ENCODE results near the gene CACNA2D1.

CACNA2D1 gene

GRCh38 chr7:82360591-82361368 lies 82.8 kb downstream of the CACNA2D1 start:
- ChIA-PET POLR2A (ENCODE audit: low non-redundant PET) (no interaction called here), CTCF (interaction anchor here (0.6 kb wide), 1 partner anchor 199 kb away, joined by 5 read pairs; no protein-coding TSS in a partner anchor)
- no peak for DNase-seq (ENCODE audit: low spot score)
- no peak overlapping the region for H3K27ac ChIP-seq
- TF ChIP-seq CTCF (conservative IDR thresholded peaks at IDR 0.05; ENCODE audit: low read depth): no peak

GRCh38 chr7:82359426-82359825 lies 84.2 kb downstream of the CACNA2D1 start:
- DNase-seq (ENCODE audit: low spot score): no peak
- no peak for TF ChIP-seq CTCF (conservative IDR thresholded peaks at IDR 0.05; ENCODE audit: low read depth)
- H3K27ac ChIP-seq: no peak overlapping the region
- ChIA-PET POLR2A (ENCODE audit: low non-redundant PET) (no interaction called here), CTCF (no interaction called here)

GRCh38 chr7:82358923-82359322 lies 84.7 kb downstream of the CACNA2D1 start:
- ChIA-PET CTCF (interaction anchor here (0.6 to 0.7 kb wide), 2 partner anchors 281 to 361 kb away, joined by 3 read pairs; no protein-coding TSS in a partner anchor), POLR2A (ENCODE audit: low non-redundant PET) (no interaction called here)
- no peak for TF ChIP-seq CTCF (conservative IDR thresholded peaks at IDR 0.05; ENCODE audit: low read depth)
- H3K27ac ChIP-seq: no peak overlapping the region
- no peak for DNase-seq (ENCODE audit: low spot score)

GRCh38 chr7:82358009-82358578 lies 85.5 kb downstream of the CACNA2D1 start:
- ChIA-PET POLR2A (ENCODE audit: low non-redundant PET) (no interaction called here), CTCF (interaction anchor here (0.7 kb wide), 3 partner anchors 280 to 668 kb away, joined by 3 to 6 read pairs (median 3); no protein-coding TSS in a partner anchor)
- no peak for TF ChIP-seq CTCF (conservative IDR thresholded peaks at IDR 0.05; ENCODE audit: low read depth)
- no peak for DNase-seq (ENCODE audit: low spot score)
- H3K27ac ChIP-seq: no peak overlapping the region

GRCh38 chr7:82348251-82348650 lies 95.3 kb downstream of the CACNA2D1 start:
- no peak for TF ChIP-seq CTCF (conservative IDR thresholded peaks at IDR 0.05; ENCODE audit: low read depth)
- POLR2A ChIA-PET (ENCODE audit: low non-redundant PET): no interaction called here
- CTCF ChIA-PET: no interaction called here
- no peak for DNase-seq (ENCODE audit: low spot score)
- H3K27ac ChIP-seq: no peak overlapping the region

GRCh38 chr7:82347808-82348207 lies 95.8 kb downstream of the CACNA2D1 start:
- ChIA-PET POLR2A (ENCODE audit: low non-redundant PET) (no interaction called here), CTCF (interaction anchor here (0.7 kb wide), 1 partner anchor 150 kb away, joined by 3 read pairs; no protein-coding TSS in a partner anchor)
- no peak overlapping the region for H3K27ac ChIP-seq

More at GRCh38 chr7:82347808-82348207, 95.8 kb downstream of the CACNA2D1 start:
- no peak for TF ChIP-seq CTCF (conservative IDR thresholded peaks at IDR 0.05; ENCODE audit: low read depth)
- no peak for DNase-seq (ENCODE audit: low spot score)
